ENCODE measurements around the gene SEC24D.
"Not testable (repeated sequence)": the region's sequence is repeated elsewhere in the genome, so short reads cannot be mapped to it uniquely, and the experiment has no call there.

The SEC24D gene

DNA sequence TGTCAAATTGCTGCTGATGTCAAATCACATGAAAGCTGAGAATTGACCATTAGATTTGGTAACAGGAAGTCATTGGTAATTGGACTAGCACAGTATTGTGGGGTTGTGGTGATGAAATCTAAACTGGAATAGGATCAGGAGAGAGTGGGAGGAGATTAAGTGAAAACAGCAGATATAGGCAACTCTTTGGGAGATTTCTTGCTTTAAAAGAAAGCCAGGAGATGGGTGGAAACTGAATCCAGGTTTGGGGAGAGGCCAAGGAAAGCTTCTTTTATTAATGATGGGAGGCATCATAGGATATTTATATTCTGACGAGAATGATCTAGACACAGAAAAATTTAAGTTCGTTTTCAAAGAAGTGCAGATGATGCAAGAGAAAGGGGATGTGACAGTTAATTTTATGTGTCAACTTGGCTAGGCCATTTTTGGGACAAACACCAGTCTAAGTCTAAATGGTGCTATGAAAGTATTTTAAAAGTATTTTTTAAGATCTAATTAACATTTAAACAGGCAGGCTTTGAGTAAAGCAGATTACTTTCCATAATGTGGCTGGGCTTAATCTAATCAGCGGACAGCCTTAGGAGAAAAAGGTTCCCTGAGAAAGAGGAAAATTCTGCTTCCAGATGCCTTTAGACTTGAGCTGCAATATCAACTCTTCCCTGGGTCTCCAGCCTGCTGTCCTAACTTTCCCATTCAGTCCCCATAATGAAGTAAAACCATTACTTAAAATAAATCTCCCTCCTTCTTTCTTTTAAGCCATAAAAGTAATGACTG, 24.7 kb downstream of the SEC24D start:
- no peak for FAIRE-seq

DNA sequence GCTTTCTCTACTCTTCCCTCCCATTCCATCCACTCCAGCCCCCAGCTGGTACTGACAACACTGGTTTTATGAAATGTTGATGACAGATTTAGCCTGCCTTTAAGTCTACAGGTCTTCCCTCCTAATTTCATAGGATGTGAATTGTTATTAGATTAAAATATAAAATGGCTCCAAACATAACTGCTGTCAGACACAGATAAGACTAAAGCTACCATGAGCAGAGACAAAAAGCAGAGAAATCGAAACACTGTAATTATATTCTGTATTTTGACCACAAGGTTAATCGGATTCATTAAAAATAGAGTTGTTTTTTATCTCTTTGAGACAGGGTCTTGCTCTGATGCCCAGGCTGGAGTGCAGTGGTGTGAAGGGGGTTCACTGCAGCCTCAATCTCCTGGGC, 28.3 kb downstream of the SEC24D start:
- FAIRE-seq, result no peak

DNA sequence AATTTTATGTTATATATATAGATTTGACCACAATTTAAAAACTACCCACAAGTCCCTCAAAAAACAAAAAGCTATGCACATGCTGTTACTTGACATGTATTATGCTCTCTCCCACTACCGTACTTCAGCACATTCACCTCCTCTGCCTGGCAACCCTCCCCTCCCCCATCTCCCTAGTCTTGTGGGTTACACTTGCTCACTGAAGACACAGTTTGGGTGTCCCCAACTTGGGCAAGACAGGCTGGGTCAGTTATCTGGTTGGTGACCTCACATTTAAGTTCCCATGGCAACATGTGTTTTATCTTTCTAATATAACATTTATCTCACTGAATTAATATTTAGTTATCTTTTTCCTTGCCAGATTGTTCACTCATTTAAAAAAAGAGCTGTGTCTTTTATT, 32.7 kb downstream of the SEC24D start:
- FAIRE-seq, result no peak

- FAIRE-seq, result no peak
Observed at GRCh38 chr4:118801895-118802575, 33.9 kb downstream of the SEC24D start.

DNA sequence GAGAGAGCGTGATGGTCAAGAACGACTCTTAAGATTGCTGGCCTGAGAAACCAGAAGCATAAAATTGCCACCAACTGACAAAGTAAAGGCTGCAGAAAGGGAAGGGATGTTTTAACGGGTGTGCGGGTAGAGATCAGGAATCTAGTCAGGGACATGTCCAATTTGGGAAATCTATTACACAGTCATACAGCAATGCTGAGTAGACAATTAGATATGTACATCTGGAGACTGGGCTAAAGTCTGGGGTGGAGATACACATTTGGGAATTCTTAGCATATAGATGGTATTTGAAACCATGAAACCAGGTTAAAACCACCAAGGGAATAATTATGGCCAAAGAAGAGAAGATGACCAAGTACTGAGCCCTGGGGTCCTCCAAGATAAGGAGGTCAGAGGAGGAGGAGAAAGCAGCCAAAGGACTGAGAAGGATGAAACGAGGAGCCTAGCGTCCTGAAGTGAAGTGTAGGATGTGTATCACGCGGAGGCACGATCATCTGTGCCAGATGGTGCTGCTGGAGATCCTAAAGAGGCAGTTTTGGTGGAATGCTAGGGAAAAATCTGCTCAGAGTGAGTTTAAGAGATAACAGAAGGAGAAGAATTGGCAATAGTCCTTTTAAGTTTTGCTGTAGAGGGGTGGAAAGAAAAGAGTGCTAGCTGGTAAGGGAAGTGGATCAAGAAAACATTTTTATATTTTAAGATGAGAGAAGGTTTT, 36.5 kb downstream of the SEC24D start:
- no peak for FAIRE-seq

GRCh38 chr4:118798658-118799057, 37.3 kb downstream of the SEC24D start:
- FAIRE-seq, result no peak

- no peak for FAIRE-seq
Observed at GRCh38 chr4:118797558-118798142, 38.3 kb downstream of the SEC24D start.

GRCh38 chr4:118791690-118792446, 44.1 kb downstream of the SEC24D start:
- not testable (repeated sequence) for FAIRE-seq

- no peak for FAIRE-seq
Observed at GRCh38 chr4:118790544-118790943, 45.4 kb downstream of the SEC24D start.

GRCh38 chr4:118788911-118789310, 47.0 kb downstream of the SEC24D start:
- no peak for FAIRE-seq

GRCh38 chr4:118787844-118788380, 48.0 kb downstream of the SEC24D start:
- no peak for FAIRE-seq

DNA sequence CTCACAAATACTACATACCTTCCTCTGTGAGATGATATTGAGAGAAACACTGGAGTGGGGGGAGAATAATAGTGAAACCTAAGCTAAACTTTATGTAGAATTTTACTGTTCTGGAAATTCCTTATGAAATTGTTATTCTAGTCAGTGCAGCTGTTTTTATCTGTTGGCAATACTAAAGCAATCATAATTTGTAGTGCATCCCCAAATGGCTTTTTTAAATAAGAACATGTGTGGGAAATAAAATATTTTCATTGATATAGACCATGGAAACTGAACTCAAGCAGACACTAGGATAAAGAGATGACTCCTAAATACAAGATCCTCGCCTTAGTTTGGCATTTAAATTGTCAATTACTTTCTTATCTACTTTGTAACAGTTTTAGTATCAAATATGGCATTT, 51.1 kb downstream of the SEC24D start:
- no peak for FAIRE-seq

DNA sequence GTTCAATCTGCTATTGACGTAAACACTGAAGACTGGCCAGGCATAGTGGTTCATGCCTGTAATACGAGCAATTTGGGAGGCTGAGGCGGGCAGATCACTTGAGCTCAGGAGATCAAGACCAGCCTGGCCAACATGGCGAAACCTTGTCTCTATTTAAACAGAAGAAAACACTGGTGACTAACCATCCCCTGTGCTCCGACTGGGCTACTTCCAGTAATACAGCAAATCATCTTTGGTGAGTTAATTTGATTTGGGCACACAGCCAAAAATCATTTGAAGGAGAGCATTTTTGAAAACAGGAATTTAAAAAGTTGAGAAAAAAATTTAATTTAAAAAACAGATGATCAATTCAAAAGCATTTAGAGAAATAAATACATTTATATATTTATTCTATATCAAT, 52.0 kb downstream of the SEC24D start:
- no peak for FAIRE-seq

GRCh38 chr4:118782886-118783285, 53.0 kb downstream of the SEC24D start:
- not testable (repeated sequence) for FAIRE-seq

DNA sequence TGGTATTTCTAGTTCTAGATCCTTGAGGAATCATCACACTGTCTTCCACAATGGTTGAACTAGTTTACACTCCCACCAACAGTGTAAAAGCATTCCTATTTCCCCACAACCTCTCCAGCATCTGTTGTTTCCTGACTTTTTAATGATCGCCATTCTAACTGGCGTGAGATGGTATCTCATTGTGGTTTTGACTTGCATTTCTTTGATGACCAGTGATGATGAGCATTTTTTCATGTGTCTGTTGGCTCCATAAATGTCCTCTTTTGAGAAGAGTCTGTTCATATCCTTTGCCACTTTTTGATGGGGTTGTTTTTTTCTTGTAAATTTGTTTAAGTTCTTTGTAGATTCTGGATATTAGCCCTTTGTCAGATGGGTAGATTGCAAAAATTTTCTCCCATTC, 58.3 kb downstream of the SEC24D start:
- not testable (repeated sequence) for FAIRE-seq

- FAIRE-seq, result not testable (repeated sequence)
Observed at GRCh38 chr4:118776955-118777640, 58.8 kb downstream of the SEC24D start.

DNA sequence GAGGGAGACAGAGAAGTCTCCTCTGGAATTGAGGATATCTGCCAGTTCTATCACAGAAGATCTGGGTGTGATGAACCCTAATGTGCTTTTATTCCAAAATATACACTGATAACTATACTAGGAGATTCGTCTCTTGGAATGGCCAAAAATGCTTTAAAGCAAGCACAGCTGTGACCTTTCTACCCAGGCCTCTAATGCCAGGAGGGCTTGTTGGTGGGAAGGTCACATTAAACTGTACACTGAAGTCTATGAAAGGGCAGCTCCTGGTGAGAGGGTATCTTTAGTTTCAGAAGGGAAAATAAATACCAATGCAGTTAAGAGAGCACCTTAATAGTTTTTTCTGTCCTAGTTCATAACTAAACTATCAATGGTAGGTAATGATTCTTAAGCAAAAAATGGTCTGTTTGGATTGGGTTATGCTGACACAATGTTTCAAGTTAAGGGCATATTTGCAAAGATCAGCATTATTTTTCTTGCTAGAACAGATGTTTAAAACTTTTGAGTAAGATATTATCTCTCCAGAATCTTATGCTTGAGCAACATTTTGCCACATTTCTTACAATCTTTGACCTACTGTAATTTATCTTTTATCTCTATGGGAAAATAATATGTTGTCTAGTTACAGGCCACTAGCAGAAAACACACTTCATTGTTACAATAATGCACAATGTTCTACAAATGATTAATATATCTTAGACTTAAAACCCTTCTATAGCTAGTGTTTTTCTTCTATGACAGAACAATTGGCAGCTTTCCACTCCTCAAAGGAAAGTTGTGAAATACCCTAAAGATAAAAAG, 59.6 kb downstream of the SEC24D start:
- FAIRE-seq, result no peak

DNA sequence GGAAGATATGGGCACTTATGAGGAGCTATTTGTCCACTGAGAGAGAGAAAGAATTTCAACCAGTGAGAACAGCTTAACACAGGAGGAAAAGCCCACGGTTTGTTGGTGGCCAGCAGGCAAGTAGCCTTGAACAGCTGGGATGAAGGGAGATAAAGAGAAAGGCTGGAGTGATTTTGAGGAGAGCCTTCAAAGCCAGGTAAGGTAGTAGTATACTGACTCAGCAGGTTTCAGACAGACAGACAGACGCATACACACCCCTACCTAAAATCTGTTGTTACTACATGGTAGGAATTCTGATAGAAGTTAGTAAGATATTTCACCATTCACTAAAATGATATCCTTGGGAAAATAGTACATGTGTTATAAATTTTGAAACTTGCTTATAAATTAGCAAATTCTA, 60.5 kb downstream of the SEC24D start:
- no peak for FAIRE-seq

GRCh38 chr4:118774989-118775388, 60.9 kb downstream of the SEC24D start:
- FAIRE-seq, result no peak

GRCh38 chr4:118774321-118774720, 61.6 kb downstream of the SEC24D start:
- no peak for FAIRE-seq

- no peak for FAIRE-seq
Observed at GRCh38 chr4:118773429-118773792, 62.5 kb downstream of the SEC24D start.

Data from G401.6 (cell line).